ENCODE data around the gene NCMAP.
"Not testable (repeated sequence)": the region's sequence is repeated elsewhere in the genome, so short reads cannot be mapped to it uniquely, and the experiment has no call there.

The NCMAP gene, protein sequence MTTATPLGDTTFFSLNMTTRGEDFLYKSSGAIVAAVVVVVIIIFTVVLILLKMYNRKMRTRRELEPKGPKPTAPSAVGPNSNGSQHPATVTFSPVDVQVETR

GRCh38 chr1:24555591-24556413, at the start of gene NCMAP:
NCMAP (plus strand) TSS chr1:24556087; CDS start chr1:24595431, 39,344 bp downstream.
- no peak for DNase-seq (ENCODE audit: low read depth)

DNA sequence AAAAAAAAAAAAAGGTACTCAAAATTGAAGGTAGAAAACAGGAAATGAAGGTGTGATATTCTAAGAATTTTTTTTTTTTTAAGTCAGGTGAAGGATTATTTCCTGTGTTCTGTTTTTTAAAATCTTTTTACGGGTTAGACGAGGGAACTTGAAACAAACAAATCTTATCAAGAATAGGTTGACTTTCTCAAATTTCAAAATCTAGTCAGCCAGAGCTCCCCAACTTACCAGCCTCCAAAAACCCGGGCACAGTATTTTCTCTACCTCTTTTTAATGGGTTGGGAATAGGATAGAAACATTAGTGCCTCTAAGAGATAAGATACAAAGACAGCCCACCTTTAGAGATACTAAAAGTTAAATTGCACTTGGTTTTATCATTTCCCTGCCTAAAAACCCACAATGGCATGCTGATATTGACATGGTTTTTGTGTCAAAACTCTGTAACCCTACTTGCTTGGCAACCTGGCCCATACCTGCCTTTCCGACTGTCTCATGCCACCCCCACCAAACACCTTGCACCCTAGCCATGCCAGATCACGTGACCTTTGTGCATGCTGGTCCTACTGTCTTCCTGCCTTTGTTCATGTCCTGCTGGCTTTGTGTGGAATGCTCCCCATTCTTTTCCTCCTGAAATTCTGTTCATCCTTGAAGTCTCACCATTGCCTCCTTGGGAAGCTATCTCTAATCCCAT, 49.1 kb upstream of the NCMAP start:
- DNase-seq (ENCODE audit: low read depth) = no peak

DNA sequence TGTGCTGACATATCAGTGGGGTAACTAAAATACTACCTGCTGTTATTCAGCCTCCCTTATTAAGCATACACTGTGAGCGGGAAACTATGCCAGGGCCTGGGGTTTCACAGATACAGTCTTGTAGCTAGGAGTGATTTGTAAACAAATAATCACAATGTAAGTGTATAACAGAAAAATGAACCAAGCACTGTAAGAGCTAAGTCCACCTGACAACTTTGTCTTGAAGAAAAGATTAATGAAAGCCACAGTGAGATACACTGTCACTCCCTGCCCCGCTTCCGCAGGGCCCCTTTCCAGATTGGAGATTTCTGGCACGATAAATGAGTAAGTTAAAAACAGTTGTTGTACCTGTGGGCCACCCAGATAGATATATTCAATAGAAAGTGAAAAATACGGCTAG, 48.5 kb upstream of the NCMAP start:
- no peak for DNase-seq (ENCODE audit: low read depth)

DNA sequence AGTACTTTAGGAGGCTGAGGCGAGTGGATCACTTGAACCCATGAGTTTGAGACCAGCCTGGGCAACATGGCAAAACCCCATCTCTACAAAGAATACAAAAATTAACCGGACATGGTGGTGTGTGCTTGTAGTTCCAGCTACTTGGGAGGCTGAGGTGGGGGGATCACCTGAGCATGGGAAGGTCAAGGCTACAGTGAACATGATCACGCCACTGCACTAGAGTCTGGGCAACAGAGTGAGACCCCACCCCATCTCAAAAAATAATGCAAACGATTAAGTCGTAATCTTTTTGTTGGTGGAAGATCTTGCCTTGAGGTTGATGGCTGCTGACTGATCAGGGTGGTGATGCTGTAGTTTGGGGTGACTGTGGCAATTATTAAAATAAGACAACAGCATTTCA, 47.0 kb upstream of the NCMAP start:
- DNase-seq (ENCODE audit: low read depth) = no peak

GRCh38 chr1:24513706-24514105, 42.2 kb upstream of the NCMAP start:
- no peak for DNase-seq (ENCODE audit: low read depth)

- no peak for DNase-seq (ENCODE audit: low read depth)
Measured at GRCh38 chr1:24514946-24515345, 40.9 kb upstream of the NCMAP start.

- not testable (repeated sequence) for DNase-seq (ENCODE audit: low read depth)
Measured at GRCh38 chr1:24515671-24516209, 40.1 kb upstream of the NCMAP start.

DNA sequence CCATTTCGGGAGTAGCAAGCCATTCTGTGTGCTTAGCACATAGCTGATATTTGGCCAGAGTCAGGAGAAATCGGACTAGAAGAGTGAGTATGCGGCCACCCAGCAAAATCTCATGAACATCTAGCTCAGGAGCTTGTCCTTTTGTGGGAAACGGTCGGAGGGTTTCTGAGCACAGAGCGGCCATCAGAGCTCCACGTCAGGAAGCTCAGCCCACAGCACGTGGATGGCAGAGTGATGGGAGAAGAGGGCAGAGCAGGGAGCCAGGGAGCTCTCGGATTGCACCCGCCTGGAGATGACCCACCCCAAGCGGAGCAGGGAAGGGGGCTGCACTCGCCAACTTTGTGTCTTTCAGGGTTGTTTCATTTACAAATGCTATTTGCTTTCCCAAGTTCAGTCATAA, 39.4 kb upstream of the NCMAP start:
- no peak for DNase-seq (ENCODE audit: low read depth)

GRCh38 chr1:24517898-24518297, 38.0 kb upstream of the NCMAP start:
- no peak for DNase-seq (ENCODE audit: low read depth)

GRCh38 chr1:24520282-24520681, 35.6 kb upstream of the NCMAP start:
- DNase-seq (ENCODE audit: low read depth) = not testable (repeated sequence)

GRCh38 chr1:24525606-24526005, 30.3 kb upstream of the NCMAP start:
- DNase-seq (ENCODE audit: low read depth) = no peak

DNA sequence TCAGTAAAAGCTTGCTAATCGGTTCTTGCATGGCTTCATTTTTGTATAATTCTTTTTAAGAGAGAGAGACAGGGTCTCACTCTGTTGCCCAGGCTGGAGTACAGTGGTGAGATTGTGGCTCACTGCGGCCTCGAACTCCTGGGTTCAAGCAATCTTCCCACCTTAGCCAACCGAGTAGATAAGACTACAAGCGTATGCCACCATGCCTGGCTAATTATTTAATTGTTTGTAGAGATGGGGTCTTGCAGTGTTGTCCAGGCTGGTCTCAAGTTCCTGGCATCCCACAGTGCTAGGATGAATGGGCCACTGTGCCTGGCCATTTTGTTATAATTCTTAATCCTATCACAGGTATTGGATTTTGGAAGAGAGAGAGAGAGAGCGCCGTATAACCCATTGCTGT, 29.8 kb upstream of the NCMAP start:
- DNase-seq (ENCODE audit: low read depth) = no peak

DNA sequence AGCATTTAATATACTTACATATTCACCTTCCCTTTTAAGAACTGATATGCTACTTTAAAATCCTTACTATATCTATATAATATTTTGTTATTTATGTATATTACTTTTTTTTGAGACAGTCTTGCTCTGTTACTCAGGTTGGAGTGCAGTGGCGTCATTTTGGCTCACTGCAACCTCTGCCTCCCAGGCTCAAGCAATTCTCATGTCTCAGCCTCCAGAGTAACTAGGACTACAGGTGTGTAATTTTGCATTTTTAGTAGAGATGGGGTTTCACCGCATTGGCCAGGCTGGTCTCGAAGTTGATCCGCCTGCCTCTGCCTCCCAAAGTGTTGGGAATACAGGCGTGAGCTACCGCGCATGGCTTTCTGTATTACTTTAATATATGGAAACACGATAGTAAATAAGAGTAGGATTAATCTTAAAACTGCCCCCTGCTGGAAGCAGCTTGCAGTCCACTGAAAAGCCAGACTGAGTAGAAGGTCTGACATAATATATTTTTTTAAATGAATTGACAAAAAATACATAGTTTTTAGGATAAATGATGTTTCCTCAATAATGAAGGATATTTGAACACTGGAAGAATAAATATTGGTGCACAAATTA, 28.8 kb upstream of the NCMAP start:
- no peak for DNase-seq (ENCODE audit: low read depth)

- no peak for DNase-seq (ENCODE audit: low read depth)
Measured at GRCh38 chr1:24528744-24529143, 27.1 kb upstream of the NCMAP start.

DNA sequence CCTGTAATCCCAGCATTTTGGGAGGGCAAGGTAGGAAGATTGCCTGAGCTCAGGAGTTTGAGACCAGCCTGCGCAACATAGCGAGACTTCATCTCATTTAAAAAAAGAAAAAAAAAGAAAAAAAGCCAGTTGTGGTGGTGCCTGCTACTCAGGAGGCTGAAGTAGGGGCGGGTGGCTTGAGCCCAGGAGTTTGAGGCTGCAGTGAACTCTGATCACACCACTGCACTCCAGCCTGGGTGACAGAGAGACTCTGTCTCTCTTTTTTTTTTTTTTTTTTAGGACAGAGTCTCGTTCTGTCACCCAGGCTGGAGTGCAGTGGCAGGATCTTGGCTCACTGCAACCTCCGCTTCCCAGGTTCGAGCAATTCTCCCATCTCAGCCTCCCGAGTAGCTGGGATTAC, 26.6 kb upstream of the NCMAP start:
- DNase-seq (ENCODE audit: low read depth) = not testable (repeated sequence)

GRCh38 chr1:24535021-24535424, 20.9 kb upstream of the NCMAP start:
- DNase-seq (ENCODE audit: low read depth) = no peak

DNA sequence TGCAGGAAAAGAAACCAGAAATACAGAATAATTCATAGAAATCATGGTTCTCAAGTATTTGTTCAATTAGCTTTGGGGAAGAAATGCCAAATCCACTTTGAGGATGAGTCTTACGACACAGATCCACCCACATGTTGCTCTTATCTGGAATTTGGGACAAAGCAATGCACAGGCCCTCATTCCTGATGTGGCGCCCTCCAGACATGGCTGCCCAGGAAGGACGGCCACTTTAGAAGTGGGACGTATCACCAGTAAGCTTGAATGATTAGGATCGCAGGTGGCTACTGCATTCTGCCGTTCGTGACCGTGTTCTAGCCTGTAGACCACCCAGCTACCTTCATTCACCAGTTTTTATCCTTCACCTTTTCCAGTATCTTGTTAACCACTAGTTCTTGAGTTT, 20.1 kb upstream of the NCMAP start:
- DNase-seq (ENCODE audit: low read depth) = no peak

GRCh38 chr1:24536391-24536840, 19.5 kb upstream of the NCMAP start:
- DNase-seq (ENCODE audit: low read depth) = no peak

- no peak for DNase-seq (ENCODE audit: low read depth)
Measured at GRCh38 chr1:24540051-24540905, 15.6 kb upstream of the NCMAP start.

DNA sequence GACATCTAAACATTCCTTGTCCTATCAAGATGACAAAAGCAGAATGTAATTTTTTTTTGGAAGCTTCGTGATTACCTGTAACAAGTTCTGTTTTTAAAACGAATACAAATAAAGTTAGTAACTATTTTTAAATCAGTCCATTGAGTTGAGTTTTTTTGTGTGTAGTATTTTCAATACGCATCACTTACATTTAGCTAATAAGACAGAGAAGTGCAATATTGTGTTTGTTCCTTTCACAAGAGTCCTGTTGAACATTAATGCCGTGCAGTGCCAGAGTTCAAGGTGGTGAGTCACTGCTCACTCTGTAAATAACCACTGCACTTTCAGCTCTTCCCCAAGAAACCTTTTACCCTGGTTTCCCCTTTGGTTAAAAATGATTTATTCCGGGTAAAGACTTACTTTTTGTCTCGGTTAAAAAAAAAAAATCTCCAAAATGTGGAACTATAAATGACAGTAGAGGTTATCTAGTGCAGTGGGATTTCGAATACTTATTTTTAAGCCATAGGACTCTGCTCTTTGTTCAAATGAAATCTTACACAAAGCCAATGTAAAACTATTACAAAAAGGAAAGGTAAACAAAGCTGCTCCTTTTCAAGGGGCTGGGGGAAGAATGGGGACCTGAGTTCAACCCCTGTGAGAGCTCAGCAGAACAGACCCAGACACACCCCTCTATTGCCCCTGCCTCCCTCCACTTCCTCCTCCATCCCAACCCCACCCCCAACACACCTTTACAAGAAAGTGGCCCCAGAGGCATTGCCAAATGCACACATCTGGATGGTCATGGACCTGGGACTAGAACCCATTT, 14.8 kb upstream of the NCMAP start:
- no peak for DNase-seq (ENCODE audit: low read depth)

All from HS-27A (cell line).